Natural killer cell (primary cell): Measurements from ENCODE around the gene EPB41L4A. TPM values are rescaled to one million over a fixed set of nuclear protein-coding genes. Genes with fewer than 3 reads are reported as not detected.
A peak's percentile ranks its signal among the peaks of the same experiment; 100 is the strongest.

Experiments
- ATAC-seq, 3 donors: fragments of 150-1000 bp in 2 of 3; fragments of 200-7000 bp in 1 of 3; cut with Tn5 transposase; 1 replicate in 1 of 3; 2 replicates in 2 of 3; pipeline ENCODE4 v1.10.0; 2021; ENCODE audit warnings: mild to moderate bottlenecking in 2 of 3, moderate library complexity in 2 of 3
- DNase-seq, 2 donors: peaks; one replicate each; pipeline versions ENCODE4 v3.0.0 to v3.0.0-alpha.2; 2013 to 2021; ENCODE audit warnings: mixed read lengths in 1 of 2
- H3K27ac ChIP-seq: one replicate; pipeline ENCODE4 v1.5.1; 2013; ENCODE audit warnings: mild to moderate bottlenecking, low read length
- H3K27me3 ChIP-seq: one replicate; pipeline ENCODE4 v1.6.1; 2013; ENCODE audit warnings: low read length; ENCODE audit not compliant: control insufficient read depth, insufficient read depth
- H3K36me3 ChIP-seq: one replicate; pipeline ENCODE4 v1.6.1; 2013; ENCODE audit warnings: low read length; ENCODE audit not compliant: control insufficient read depth, insufficient read depth
- H3K4me1 ChIP-seq: one replicate; pipeline ENCODE4 v1.6.1; 2013; ENCODE audit warnings: low read length; ENCODE audit not compliant: control insufficient read depth, insufficient read depth
- H3K4me3 ChIP-seq: one replicate; pipeline ENCODE4 v1.5.1; 2013; ENCODE audit warnings: low read length
- H3K9me3 ChIP-seq: one replicate; pipeline ENCODE4 v1.6.1; 2013; ENCODE audit warnings: low read length; ENCODE audit not compliant: control insufficient read depth, insufficient read depth
- H3K27ac Mint-ChIP-seq, 2 donors: one replicate each; pipeline ENCODE4 v1.8.0; 2022; ENCODE audit warnings: mild to moderate bottlenecking in 2 of 2, mixed read lengths in 2 of 2, moderate library complexity in 1 of 2
- H3K27me3 Mint-ChIP-seq, 2 donors: one replicate each; pipeline ENCODE4 v1.8.0; 2022; ENCODE audit warnings: low read depth in 2 of 2, mixed read lengths in 2 of 2
- H3K36me3 Mint-ChIP-seq: one replicate; pipeline ENCODE4 v1.8.0; 2022; ENCODE audit warnings: mixed read lengths
- H3K4me1 Mint-ChIP-seq, 2 donors: one replicate each; pipeline ENCODE4 v1.8.0; 2022; ENCODE audit warnings: mixed read lengths in 2 of 2
- H3K4me3 Mint-ChIP-seq: one replicate; pipeline ENCODE4 v1.8.0; 2022; ENCODE audit warnings: mild to moderate bottlenecking, moderate library complexity, mixed read lengths
- H3K9me3 Mint-ChIP-seq, 2 donors: one replicate each; pipeline ENCODE4 v1.8.0; 2022; ENCODE audit warnings: mixed read lengths in 2 of 2
- CTCF ChIP-seq: fragments of 200-600 bp; IDR thresholded peaks from one replicate; pipeline ENCODE4 v1.8.0; 2022; ENCODE audit warnings: antibody characterized with exemption
- WGBS: methylation state at CpG from one replicate; pipeline ENCODE4 v1.1.7; 2013; ENCODE audit warnings: missing lambda C conversion rate; ENCODE audit not compliant: insufficient coverage; 5-methylcytosine and 5-hydroxymethylcytosine counted together
- intact Hi-C: fragments of 100-400 bp; cut with micrococcal nuclease; formaldehyde crosslinking; loops from one replicate; pipeline ENCODE4 v1.14.2; 2022
- total RNA-seq, 4 donors: library from RNA; stranded (reverse); fragments of 120-200 nt in 1 of 4; gene quantifications; one replicate each; pipeline versions ENCODE4 v1.2.3 to v1.2.4, GENCODE V29; 2013 to 2022

Gene EPB41L4A
- total RNA-seq, 3 donors from 2014 or later (not counting 1 experiment from before 2014, with no cell fraction given), result 21.9 to 30.4 (median 22.1) TPM

- H3K4me3 Mint-ChIP-seq, result peak overlapping the region; percentile 78
- no peak overlapping the region for H3K4me3 ChIP-seq
- peaks cover 37 to 50% of the 10 kb centered on the region in 2 donors for H3K4me1 Mint-ChIP-seq
- peak; percentile 57 to 76 (median 68) for ATAC-seq
- DNase-seq, result no peak
- H3K27ac ChIP-seq, result peak overlapping the region; percentile 45
- WGBS, result 46% methylated on average over 5 of the region's 5 CpGs
- no peaks in the 10 kb centered on the region for H3K9me3 Mint-ChIP-seq
- peak overlapping the region; percentile 67 to 85 for H3K27ac Mint-ChIP-seq
- H3K36me3 ChIP-seq, result no peaks in the 10 kb centered on the region
- H3K27me3 Mint-ChIP-seq, result no peaks in the 10 kb centered on the region
- H3K27me3 ChIP-seq, result no peaks in the 10 kb centered on the region
- no peak for TF ChIP-seq CTCF
- H3K9me3 ChIP-seq, result no peaks in the 10 kb centered on the region
- peaks cover 5% of the 10 kb centered on the region for H3K4me1 ChIP-seq
- no peaks in the 10 kb centered on the region for H3K36me3 Mint-ChIP-seq
- intact Hi-C loops, result loop anchor here (5.0 kb wide), 1 partner anchor 62 kb away; the partner anchor contains the start of gene EPB41L4A
Measured at GRCh38 chr5:112355058-112355685, 63.9 kb downstream of the EPB41L4A start.

GRCh38 chr5:112353678-112354077 lies 65.4 kb downstream of the EPB41L4A start:
- H3K9me3 ChIP-seq, result no peaks in the 10 kb centered on the region
- DNase-seq (no peak), ATAC-seq (no peak)
- peak overlapping the region; percentile 67 to 85 for H3K27ac Mint-ChIP-seq
- intact Hi-C loops, result no loop called here
- H3K27me3 ChIP-seq, result no peaks in the 10 kb centered on the region
- TF ChIP-seq CTCF, result no peak
- peaks cover 37 to 50% of the 10 kb centered on the region in 2 donors for H3K4me1 Mint-ChIP-seq
- no peak overlapping the region for H3K27ac ChIP-seq
- no peaks in the 10 kb centered on the region for H3K36me3 ChIP-seq
- H3K36me3 Mint-ChIP-seq, result no peaks in the 10 kb centered on the region
- H3K27me3 Mint-ChIP-seq, result no peaks in the 10 kb centered on the region
- peaks cover 5% of the 10 kb centered on the region for H3K4me1 ChIP-seq
- H3K4me3 ChIP-seq, result no peak overlapping the region
- 76% methylated on average over 2 of the region's 3 CpGs for WGBS
- peak overlapping the region; percentile 78 for H3K4me3 Mint-ChIP-seq
- H3K9me3 Mint-ChIP-seq, result no peaks in the 10 kb centered on the region

GRCh38 chr5:112351225-112351624 lies 67.9 kb downstream of the EPB41L4A start:
- no peak overlapping the region for H3K4me3 ChIP-seq
- Mint-ChIP-seq H3K4me3 (no peak overlapping the region), H3K36me3 (no peaks in the 10 kb centered on the region), H3K9me3 (no peaks in the 10 kb centered on the region), H3K27me3 (no peaks in the 10 kb centered on the region), H3K27ac (no peak overlapping the region), H3K4me1 (peaks cover 25 to 34% of the 10 kb centered on the region in 2 donors)
- DNase-seq, result no peak
- no peaks in the 10 kb centered on the region for H3K36me3 ChIP-seq
- no peak for ATAC-seq
- TF ChIP-seq CTCF, result no peak
- H3K27me3 ChIP-seq, result no peaks in the 10 kb centered on the region
- H3K27ac ChIP-seq, result no peak overlapping the region
- WGBS, result 93% methylated on average over 3 of the region's 3 CpGs
- peaks cover 5% of the 10 kb centered on the region for H3K4me1 ChIP-seq
- intact Hi-C loops, result no loop called here
- no peaks in the 10 kb centered on the region for H3K9me3 ChIP-seq

GRCh38 chr5:112350626-112351025 lies 68.5 kb downstream of the EPB41L4A start:
- Mint-ChIP-seq H3K27ac (no peak overlapping the region), H3K9me3 (no peaks in the 10 kb centered on the region), H3K4me3 (no peak overlapping the region), H3K4me1 (peaks cover 19 to 28% of the 10 kb centered on the region in 2 donors), H3K36me3 (no peaks in the 10 kb centered on the region), H3K27me3 (no peaks in the 10 kb centered on the region)
- no peak for TF ChIP-seq CTCF
- Histone ChIP-seq H3K9me3 (no peaks in the 10 kb centered on the region), H3K36me3 (no peaks in the 10 kb centered on the region), H3K27me3 (no peaks in the 10 kb centered on the region), H3K4me1 (peaks cover 2% of the 10 kb centered on the region), H3K27ac (no peak overlapping the region), H3K4me3 (no peak overlapping the region)
- intact Hi-C loops, result no loop called here
- 100% methylated on average over 1 of the region's 2 CpGs for WGBS
- DNase-seq, result no peak
- ATAC-seq, result no peak
